Left lung (tissue), 10 donors: ENCODE measurements around the gene CDH3. TPM values are rescaled to one million over a fixed set of nuclear protein-coding genes. Genes with fewer than 3 reads are reported as not detected.

ENCODE experiments used
- ATAC-seq: fragments of 200-7000 bp; cut with Tn5 transposase; one replicate; pipeline ENCODE4 v1.9.1; 2020; ENCODE audit warnings: moderate library complexity
- DNase-seq, 4 donors: peaks; one replicate each; pipeline ENCODE4 v3.0.0-alpha.2; 2013 to 2020
- H3K27ac ChIP-seq, 2 donors: fragments of 200-600 bp; sonication (generic) in 1 of 2; one replicate each; pipeline versions ENCODE4 v1.5.0 to v1.8.0; 2020 to 2021
- H3K27me3 ChIP-seq, 2 donors: fragments of 200-600 bp; sonication (generic) in 1 of 2; one replicate each; pipeline versions ENCODE4 v1.5.0 to v1.8.0; 2020 to 2021
- H3K36me3 ChIP-seq, 2 donors: fragments of 200-600 bp; sonication (generic) in 1 of 2; one replicate each; pipeline versions ENCODE4 v1.5.0 to v1.8.0; 2020 to 2021
- H3K4me1 ChIP-seq, 2 donors: fragments of 200-600 bp; one replicate each; pipeline ENCODE4 v1.8.0; 2021
- H3K4me3 ChIP-seq, 2 donors: fragments of 200-600 bp; sonication (generic) in 1 of 2; one replicate each; pipeline versions ENCODE4 v1.5.0 to v1.8.0; 2020 to 2021; ENCODE audit warnings: mild to moderate bottlenecking in 1 of 2
- H3K9me3 ChIP-seq, 2 donors: fragments of 200-600 bp; sonication (generic) in 1 of 2; one replicate each; pipeline versions ENCODE4 v1.5.0 to v1.8.0; 2020 to 2021
- CTCF ChIP-seq, 2 donors: fragments of 200-600 bp; sonication (generic) in 1 of 2; IDR thresholded peaks; one replicate each; pipeline versions ENCODE4 v1.5.0 to v1.8.0; 2021; ENCODE audit warnings: antibody characterized with exemption in 2 of 2
- intact Hi-C, 2 donors: fragments of 100-400 bp; cut with DNase I; formaldehyde crosslinking; loops; one replicate each; pipeline versions ENCODE4 v1.11.2 to v1.14.2; 2022
- polyA plus RNA-seq, 6 donors: library from polyadenylated mRNA; unstranded; fragments of 120-200 nt; gene quantifications; one replicate each; pipeline ENCODE4 v1.2.1, GENCODE V29; 2013; ENCODE audit not compliant: insufficient read length in 6 of 6
- total RNA-seq, 2 donors: library from RNA; stranded (reverse); fragmentation: NEBNext Ultra II Directional; extraction: Animal tissue kit (Norgen Biotek cat#: 25700); gene quantifications; one replicate each; pipeline ENCODE4 v1.2.1, GENCODE V29; 2021
- donor health status: DM: no; HTN: yes; CAD: no.
- donor health status: DM: no; HTN: no; CAD: no.

CDH3 gene
- total and polyA plus RNA-seq, 8 donors = 12.8 to 59.7 (median 47.6) TPM

DNA sequence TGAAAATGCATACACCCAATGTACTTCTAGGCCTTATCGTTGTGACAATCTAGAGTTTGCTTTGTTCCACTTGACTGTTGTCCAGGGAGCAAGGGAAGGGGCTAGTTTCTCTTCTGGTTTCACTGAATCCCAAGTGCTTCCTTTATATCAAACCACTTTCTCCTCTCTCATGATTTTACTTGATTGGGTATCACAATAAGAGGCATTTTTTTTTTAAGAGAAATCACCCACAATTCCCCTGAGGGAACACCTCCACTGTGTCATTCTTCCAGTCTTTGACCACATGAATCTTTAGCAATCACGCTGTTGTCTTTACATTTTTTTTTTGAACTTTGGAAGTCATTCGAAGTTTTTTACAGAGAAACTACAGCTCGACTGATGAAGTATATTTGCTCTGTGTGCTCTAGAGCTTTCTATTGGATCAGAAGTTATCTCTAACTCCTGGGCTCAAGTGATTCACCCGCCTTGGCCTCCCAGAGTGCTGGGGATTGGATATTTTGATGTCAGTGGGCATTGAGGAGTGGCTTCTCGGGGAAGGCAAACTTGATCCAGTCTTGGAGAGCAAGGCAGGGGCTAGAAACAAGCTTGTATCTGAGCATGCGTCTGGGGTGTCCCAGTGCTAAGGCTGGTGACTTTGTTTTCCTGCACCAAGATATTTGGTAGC, 95.0 kb downstream of the CDH3 start:
- no peaks in the 10 kb centered on the region for H3K36me3 ChIP-seq
- TF ChIP-seq CTCF (IDR thresholded peaks at IDR 0.05) = no peak
- H3K9me3 ChIP-seq = no peaks in the 10 kb centered on the region
- intact Hi-C loops = no loop called here
- ATAC-seq (no peak), DNase-seq (peak in 1 of 4 donors; percentile 39)
- peaks cover 16 to 36% of the 10 kb centered on the region in 2 donors for H3K4me1 ChIP-seq
- no peak overlapping the region for H3K4me3 ChIP-seq
- peak overlapping the region in 1 of 2 donors; percentile 47 for H3K27ac ChIP-seq
- H3K27me3 ChIP-seq = peaks cover 26 to 39% of the 10 kb centered on the region in 2 donors

- Histone ChIP-seq H3K27ac (peak overlapping the region in 1 of 2 donors; percentile 47), H3K27me3 (peaks cover 26 to 34% of the 10 kb centered on the region in 2 donors), H3K9me3 (no peaks in the 10 kb centered on the region), H3K4me3 (no peak overlapping the region), H3K36me3 (no peaks in the 10 kb centered on the region), H3K4me1 (peaks cover 16 to 36% of the 10 kb centered on the region in 2 donors)
- DNase-seq (no peak), ATAC-seq (no peak)
- intact Hi-C loops = no loop called here
- TF ChIP-seq CTCF (IDR thresholded peaks at IDR 0.05) = no peak
These were observed 95.7 kb downstream of the CDH3 start for GRCh38 chr16:68740628-68741346.

GRCh38 chr16:68743664-68744063, 98.6 kb downstream of the CDH3 start:
- H3K4me3 ChIP-seq = no peak overlapping the region
- intact Hi-C loops = no loop called here
- H3K27ac ChIP-seq = peak overlapping the region; percentile 33 to 74

DNA sequence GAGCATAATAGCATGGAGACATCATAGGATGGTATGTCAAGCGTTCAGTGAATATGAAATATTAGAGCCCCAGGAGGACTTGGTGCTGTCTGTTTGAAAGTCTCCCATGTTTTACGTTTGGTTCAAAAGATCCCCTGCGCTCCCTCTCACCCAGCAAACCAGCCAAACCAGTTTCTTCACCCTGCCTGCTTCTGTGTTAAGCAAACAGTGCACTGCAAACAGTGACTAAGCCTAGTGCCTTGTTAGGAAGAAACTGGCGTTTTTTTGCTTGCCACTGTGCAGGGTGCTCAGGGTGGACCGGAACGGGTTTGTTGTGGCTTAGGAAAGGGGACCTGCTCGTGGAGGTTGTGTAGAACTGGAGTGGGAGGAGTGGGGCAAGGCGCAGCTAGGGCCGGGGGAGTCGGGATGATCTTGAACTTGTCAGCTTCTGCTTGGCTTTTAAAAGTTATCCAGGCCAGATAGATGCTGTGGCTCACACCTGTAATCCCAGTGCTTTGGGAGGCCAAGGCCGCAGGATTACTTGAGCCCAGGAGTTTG, 99.7 kb downstream of the CDH3 start:
- no peak for TF ChIP-seq CTCF (IDR thresholded peaks at IDR 0.05)
- Histone ChIP-seq H3K27me3 (no peaks in the 10 kb centered on the region), H3K36me3 (no peaks in the 10 kb centered on the region), H3K27ac (peak overlapping the region; percentile 33 to 74), H3K4me3 (no peak overlapping the region), H3K4me1 (peaks cover 13 to 24% of the 10 kb centered on the region in 2 donors), H3K9me3 (no peaks in the 10 kb centered on the region)
- peak; percentile 84 for ATAC-seq
- intact Hi-C loops = no loop called here
- peak in 2 of 4 donors; percentile 77 to 88 for DNase-seq

More at GRCh38 chr16:68743664-68744063, 98.6 kb downstream of the CDH3 start:
- H3K4me1 ChIP-seq = peaks cover 13 to 24% of the 10 kb centered on the region in 2 donors
- no peaks in the 10 kb centered on the region for H3K36me3 ChIP-seq
- H3K9me3 ChIP-seq = no peaks in the 10 kb centered on the region
- no peak for TF ChIP-seq CTCF (IDR thresholded peaks at IDR 0.05)
- peaks cover 0 to 6% of the 10 kb centered on the region in 2 donors for H3K27me3 ChIP-seq
- ATAC-seq = no peak
- no peak for DNase-seq

DNA sequence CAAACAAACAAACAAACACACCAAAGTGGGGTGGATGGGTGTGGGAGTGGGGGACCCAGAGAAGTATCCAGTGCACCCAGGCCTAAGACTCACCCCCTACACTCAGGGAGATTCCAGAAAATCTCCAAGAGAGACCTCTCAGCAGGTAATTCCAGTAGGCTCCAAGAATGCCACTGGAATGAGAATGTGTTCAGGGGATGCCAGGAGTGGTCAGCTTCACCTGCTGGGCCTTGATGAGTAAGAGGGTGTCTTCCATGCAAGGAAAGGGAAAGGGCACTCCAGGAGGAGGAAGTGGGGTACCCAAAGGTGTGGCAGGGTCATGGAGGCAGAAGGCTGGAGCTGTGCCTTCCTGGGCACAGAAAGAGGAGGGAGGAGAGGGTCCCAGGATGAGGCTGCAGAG, 101.8 kb downstream of the CDH3 start:
- intact Hi-C loops = no loop called here
- DNase-seq = no peak
- no peaks in the 10 kb centered on the region for H3K9me3 ChIP-seq
- H3K27ac ChIP-seq = no peak overlapping the region
- H3K4me3 ChIP-seq = no peak overlapping the region
- peaks cover 7 to 8% of the 10 kb centered on the region in 2 donors for H3K4me1 ChIP-seq
- TF ChIP-seq CTCF (IDR thresholded peaks at IDR 0.05) = no peak
- no peaks in the 10 kb centered on the region for H3K36me3 ChIP-seq
- no peaks in the 10 kb centered on the region for H3K27me3 ChIP-seq
- ATAC-seq = no peak
